22Rv1 (cell line): ENCODE data around the gene FOXJ3.

Source experiments
- ZFX ChIP-seq: fragments of 450-650 bp; IDR thresholded peaks from 2 replicates; pipeline ENCODE4 v1.6.1; 2017; ENCODE audit warnings: antibody characterized with exemption, borderline replicate concordance
- TF ChIP-seq, protein P1 (sequence below): fragments of 450-650 bp; IDR thresholded peaks from 2 replicates; pipeline ENCODE4 v1.5.1; 2017; ENCODE audit warnings: mild to moderate bottlenecking

DNA sequence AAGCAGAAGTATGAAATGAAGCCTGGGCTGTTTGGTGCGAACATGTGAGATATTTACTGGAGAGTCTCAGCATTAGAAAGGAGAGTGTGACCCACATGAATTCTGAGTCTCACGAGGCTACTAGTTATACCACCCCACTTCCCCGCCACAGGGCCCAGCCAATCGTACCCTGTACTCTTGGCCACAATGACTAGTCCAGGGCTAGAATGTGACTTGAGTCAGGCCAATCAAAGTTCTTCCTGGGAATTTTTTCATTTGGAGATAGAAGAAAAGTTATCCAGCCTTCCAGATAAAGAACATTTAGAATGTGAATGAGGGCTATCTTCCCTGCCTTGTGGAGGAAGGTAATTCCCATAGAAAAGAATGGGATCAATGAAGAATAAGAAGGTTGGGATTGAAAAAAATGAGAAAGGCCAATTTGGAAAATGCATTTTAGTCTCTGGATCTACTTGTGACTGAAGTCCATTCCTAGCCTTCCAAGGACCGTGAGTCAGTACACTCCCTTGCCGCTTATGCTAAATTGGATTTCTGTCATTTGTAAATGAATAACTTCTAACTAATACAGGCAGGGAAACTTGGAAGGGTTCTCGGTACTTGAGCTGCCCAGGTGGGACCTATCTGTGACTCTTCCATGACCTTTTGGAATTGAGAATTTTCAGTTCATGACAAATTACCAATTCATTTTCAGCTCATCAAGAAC lies 33.2 kb upstream of the FOXJ3 start:
- TF ChIP-seq, protein P1, sequence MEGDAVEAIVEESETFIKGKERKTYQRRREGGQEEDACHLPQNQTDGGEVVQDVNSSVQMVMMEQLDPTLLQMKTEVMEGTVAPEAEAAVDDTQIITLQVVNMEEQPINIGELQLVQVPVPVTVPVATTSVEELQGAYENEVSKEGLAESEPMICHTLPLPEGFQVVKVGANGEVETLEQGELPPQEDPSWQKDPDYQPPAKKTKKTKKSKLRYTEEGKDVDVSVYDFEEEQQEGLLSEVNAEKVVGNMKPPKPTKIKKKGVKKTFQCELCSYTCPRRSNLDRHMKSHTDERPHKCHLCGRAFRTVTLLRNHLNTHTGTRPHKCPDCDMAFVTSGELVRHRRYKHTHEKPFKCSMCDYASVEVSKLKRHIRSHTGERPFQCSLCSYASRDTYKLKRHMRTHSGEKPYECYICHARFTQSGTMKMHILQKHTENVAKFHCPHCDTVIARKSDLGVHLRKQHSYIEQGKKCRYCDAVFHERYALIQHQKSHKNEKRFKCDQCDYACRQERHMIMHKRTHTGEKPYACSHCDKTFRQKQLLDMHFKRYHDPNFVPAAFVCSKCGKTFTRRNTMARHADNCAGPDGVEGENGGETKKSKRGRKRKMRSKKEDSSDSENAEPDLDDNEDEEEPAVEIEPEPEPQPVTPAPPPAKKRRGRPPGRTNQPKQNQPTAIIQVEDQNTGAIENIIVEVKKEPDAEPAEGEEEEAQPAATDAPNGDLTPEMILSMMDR: no peak
- no peak for TF ChIP-seq ZFX
